Measurements from ENCODE around the gene ZHX3. TPM values are rescaled to one million over a fixed set of nuclear protein-coding genes. Genes with fewer than 3 reads are reported as not detected.
"Not testable (repeated sequence)": the region's sequence is repeated elsewhere in the genome, so short reads cannot be mapped to it uniquely, and the experiment has no call there.

Gene ZHX3
- total RNA-seq, 1 donor from 2014 or later = 39.7 TPM

GRCh38 chr20:41336711-41337492 lies 19.4 kb upstream of the ZHX3 start:
- ATAC-seq (no peak), DNase-seq (ENCODE audit: low spot score) (no peak)
- intact Hi-C loops (cut with DNase I) = loop anchor here (10.0 kb wide), 1 partner anchor 92 kb away; no protein-coding TSS in a partner anchor

DNA sequence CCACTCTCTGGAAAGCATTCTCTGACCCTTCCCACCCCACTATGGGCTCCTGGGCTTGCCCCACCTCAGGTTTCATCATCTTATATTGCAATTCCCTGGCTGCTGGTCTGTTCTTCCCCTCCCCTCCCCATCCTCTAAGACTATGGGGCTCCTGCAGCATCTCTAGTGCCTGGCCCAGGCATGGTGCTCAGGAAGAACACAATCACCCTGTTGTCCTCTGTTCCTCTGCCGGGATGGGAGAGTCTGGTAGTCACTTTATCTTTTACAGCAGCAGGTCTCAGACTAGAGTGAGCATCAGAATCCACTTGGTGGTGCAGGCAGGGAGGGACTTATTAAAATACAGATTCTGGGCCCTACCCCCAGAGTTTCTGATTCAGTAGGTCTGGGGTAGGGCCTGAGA lies 18.1 kb upstream of the ZHX3 start:
- intact Hi-C loops (cut with DNase I) = loop anchor here (2.0 to 10.0 kb wide), 2 partner anchors 91 to 161 kb away; no protein-coding TSS in a partner anchor
- no peak for ATAC-seq
- no peak for DNase-seq (ENCODE audit: low spot score)

DNA sequence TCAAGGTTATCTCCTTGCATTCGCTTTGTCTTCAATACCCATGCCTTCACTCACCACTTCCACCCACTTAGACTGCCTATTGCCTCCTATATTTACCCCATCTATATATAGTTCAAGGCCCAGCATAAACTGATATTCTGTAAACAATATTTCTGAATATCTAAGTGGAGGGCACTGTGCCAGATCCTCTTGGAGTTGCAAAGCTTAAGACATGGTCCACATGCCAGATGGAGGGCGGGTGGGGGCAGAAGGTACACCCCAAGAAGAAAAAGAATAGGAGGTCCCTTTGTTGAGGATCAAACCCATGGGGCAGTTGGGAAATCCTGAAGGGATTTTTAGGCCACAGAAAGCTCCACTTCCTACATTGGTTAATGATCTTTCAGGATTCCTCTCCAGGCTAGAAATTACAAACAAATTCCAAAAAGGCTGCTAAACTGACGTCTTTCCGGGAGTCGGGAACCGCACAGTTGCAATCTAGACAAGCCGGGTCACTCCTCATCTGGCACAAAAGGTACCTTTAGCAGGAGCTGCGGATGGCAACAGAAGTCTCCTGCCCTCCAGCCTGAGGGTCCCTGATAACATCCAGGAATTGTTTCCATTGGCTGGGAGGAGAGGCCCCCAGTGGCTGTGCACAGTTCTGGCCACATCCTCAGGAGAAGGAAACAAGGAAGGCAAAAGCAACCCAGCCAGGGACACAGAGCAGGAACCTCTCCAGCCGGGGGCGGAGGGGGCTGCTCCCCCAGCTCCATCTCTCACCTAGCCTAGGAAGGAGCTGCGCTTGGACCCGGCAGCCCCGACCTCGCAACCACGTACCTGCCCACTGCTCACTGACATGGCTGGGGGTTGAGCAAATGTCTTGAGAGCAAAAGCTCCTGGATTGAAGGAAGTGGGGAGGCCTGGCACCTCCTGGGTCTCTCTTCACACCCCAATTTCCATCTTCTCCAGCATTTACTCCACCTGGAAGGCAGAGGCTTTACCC lies 17.2 kb upstream of the ZHX3 start:
- ATAC-seq (peak; percentile 41), DNase-seq (ENCODE audit: low spot score) (no peak)
- intact Hi-C loops (cut with DNase I) = loop anchor here (2.0 to 10.0 kb wide), 2 partner anchors 90 to 160 kb away; no protein-coding TSS in a partner anchor

DNA sequence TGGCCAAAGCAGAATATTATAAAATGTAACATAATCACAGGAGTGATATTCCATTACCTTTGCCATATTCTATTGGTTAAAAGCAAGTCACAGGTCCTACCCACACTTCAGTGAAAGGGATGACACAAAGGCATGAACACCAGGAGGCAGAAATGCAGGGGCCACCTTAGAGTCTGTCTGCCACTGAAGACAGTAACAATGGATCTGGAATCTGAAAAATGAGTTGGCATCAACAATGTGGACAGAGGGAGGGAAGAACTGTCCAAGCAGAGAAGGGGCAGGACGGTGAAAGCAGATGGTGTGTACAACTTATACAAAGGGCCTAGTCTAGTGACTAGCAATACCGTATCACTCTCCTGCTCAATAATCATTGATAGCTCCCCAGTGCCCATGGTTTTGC lies 16.5 kb upstream of the ZHX3 start:
- intact Hi-C loops (cut with DNase I) = loop anchor here (2.0 to 10.0 kb wide), 2 partner anchors 89 to 159 kb away; no protein-coding TSS in a partner anchor
- ATAC-seq (no peak), DNase-seq (ENCODE audit: low spot score) (no peak)

- ATAC-seq (no peak), DNase-seq (ENCODE audit: low spot score) (no peak)
- intact Hi-C loops (cut with DNase I) = loop anchor here (10.0 kb wide), 1 partner anchor 87 kb away; no protein-coding TSS in a partner anchor
Measured at GRCh38 chr20:41331731-41332130, 14.2 kb upstream of the ZHX3 start.

DNA sequence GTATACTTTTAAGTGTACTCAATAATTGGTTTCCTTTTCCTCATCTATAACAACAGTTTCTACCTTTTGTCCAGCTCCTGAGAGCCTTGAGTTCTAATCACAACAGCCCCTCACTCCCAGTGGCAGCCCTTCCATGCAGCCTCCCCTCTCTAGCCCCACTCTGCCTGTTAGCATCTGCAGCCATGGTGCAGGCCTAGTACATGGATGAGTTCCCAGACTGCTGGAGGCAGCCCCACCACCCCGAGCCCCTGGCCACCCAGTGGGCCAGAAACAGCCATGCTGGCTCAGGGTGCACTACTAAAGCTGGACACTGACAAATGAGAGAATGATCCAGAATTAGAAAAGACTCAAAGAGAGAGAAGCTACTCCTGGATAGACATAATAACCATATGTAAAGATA lies 13.4 kb upstream of the ZHX3 start:
- intact Hi-C loops (cut with DNase I) = loop anchor here (10.0 kb wide), 1 partner anchor 86 kb away; no protein-coding TSS in a partner anchor
- ATAC-seq = no peak
- no peak for DNase-seq (ENCODE audit: low spot score)

DNA sequence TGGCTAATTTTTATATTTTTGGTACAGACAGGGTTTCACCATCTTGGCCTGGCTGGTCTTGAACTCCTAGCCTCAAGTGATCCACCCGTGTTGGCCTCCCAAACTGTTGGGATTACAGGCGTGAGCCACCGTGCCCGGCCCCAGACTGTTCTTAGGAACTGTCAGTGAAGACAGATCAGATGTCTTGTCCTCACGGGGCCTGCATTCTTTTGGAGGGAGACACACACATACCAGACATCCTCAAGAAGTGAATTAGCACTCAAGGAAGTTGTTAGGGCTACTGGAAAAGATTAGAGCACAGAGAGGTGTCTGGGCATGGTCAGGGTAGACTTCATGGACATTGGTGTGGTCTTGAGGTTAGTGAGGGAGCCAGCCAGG lies 12.8 kb upstream of the ZHX3 start:
- ATAC-seq (no peak), DNase-seq (ENCODE audit: low spot score) (no peak)
- intact Hi-C loops (cut with DNase I) = loop anchor here (10.0 kb wide), 1 partner anchor 86 kb away; no protein-coding TSS in a partner anchor

GRCh38 chr20:41329435-41330342 lies 12.2 kb upstream of the ZHX3 start:
- DNase-seq (ENCODE audit: low spot score) = peak; percentile 80
- ATAC-seq = peak; percentile 97
- intact Hi-C loops (cut with DNase I) = loop anchor here (10.0 kb wide), 1 partner anchor 85 kb away; no protein-coding TSS in a partner anchor

GRCh38 chr20:41327178-41327577 lies 9.6 kb upstream of the ZHX3 start:
- intact Hi-C loops (cut with DNase I) = no loop called here
- ATAC-seq = no peak
- DNase-seq (ENCODE audit: low spot score) = no peak

DNA sequence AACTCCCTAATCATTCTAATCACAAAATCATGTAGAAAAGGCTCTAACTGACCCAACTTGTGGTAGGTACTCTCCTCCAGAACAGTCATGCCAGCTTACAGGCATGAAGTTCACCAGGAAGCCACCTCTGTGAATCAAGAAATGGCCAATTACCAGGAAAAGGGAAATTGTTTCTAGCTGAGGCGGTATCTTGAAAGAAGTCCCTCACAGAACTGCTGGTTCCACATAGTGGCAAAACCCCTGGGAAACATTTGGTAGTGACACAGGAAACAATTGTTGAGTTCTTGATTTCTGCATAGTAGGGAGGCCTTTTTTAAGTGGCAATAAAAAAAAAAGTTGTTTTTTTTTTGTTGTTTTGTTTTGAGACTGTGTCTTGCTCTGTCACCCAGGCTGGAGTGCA lies 3.4 kb upstream of the ZHX3 start:
- intact Hi-C loops (cut with DNase I) = no loop called here

DNA sequence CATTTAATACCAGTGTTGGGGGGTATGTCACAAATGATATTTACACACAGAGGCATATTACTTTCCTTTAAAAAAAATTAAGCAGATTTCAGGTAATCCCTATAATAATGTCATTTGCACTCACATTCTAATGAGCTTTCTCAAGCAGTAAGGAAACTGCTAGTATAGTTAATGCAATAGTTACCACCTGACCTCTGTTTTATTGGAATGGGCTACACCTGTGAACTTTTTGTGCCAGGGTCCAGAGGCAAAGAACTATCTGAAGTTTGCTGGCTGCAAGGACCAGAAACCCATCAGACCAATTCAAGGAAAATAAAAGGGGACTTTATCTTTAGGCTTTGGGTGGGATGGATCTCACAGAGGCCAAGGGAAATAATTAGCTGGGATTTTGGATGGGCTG lies 2.9 kb upstream of the ZHX3 start:
- no peak for ATAC-seq
- intact Hi-C loops (cut with DNase I) = no loop called here

More for the DNA sequence above, 3.4 kb upstream of the ZHX3 start:
- no peak for DNase-seq (ENCODE audit: low spot score)
- ATAC-seq = no peak

DNA sequence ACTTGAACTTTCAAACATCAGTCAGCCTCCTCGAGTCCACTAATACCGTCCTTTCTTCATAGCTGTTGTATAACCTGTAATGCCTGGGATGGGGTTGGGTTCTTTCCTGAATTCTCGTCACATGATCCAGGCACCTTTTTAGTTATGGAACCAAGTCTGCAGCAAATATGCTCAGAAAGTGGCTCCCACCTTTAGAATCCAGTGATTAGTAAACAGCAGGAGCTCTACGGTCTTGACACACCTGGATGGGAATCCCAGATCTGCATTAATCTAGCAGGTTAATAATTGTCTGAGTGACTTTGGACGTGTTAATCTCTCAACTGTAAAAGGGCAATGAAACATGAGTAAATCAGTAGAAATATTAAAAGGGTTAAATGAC lies 729 bp upstream of the ZHX3 start:
- DNase-seq (ENCODE audit: low spot score) (no peak), ATAC-seq (no peak)
- intact Hi-C loops (cut with DNase I) = no loop called here

More for the DNA sequence above, 2.9 kb upstream of the ZHX3 start:
- DNase-seq (ENCODE audit: low spot score) = no peak

DNA sequence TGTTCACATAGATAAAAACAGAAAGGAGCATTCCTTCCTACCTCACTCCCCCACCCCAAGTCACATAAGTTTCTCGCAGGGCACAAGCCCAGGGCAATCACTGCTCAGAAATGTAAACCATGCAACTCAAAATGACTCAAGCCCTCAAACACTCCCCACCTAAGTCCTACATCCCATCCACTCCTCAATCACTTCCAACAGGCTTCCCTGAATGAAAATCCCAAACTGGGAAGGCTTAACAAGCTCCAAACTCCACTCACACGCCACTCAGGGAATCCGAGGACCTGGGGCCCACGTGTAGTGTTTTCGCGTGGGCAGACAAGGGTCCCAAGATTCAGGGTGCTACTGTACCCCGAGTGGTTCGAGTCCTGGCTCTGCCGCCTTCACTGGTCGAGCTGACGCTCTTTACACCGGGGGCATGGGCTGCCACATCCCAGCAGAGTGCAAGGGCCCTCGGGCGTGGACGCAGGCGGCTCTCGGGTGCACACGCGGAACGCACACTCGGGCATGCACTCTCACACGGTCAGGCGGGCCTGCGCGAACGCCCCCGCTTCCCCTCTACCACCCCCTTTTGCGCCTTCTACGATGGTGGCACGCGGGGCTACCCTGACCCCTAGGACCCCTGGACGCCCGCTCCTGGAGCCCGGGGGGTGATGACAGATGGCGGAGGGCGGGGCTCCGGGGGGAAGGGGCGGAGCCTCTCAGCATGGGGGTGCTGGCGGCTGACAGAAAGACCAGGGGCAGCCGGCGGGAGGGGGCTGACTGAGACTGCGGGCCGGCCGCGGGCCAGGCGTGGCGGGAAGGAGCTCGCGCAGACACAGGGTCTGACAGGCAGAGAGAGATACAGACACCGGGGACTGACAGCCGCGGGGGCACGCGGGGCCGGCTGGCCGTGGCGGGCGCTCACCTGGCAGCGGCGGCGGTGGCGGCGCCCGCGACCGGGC lies 657 bp downstream of the ZHX3 start:
- peak; percentile 64 for ATAC-seq
- intact Hi-C loops (cut with DNase I) = no loop called here
- peak; percentile 90 for DNase-seq (ENCODE audit: low spot score)

DNA sequence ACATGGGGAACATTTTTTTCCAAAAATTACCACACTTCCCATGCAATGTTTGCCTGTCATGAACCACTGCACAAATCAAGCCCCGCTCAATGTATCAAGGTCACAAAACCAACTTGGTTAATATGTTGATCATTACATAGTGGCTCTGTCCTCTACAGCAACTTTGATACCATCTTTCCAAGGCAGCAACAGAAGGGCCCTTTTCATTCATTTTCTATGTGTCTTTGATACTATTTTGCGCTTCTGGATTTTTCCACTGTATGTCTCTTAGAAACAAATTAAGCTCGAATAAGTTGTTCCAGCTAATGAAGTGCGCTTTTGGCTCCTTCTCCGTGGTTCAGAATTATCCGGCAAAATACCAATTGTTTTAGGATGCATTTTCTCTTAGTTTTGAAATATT lies 1.5 kb downstream of the ZHX3 start:
- intact Hi-C loops (cut with DNase I) = no loop called here
- ATAC-seq = no peak

GRCh38 chr20:41314386-41314785 lies 3.1 kb downstream of the ZHX3 start:
- DNase-seq (ENCODE audit: low spot score) (no peak), ATAC-seq (no peak)
- intact Hi-C loops (cut with DNase I) = no loop called here

More for the DNA sequence above, 1.5 kb downstream of the ZHX3 start:
- no peak for DNase-seq (ENCODE audit: low spot score)

DNA sequence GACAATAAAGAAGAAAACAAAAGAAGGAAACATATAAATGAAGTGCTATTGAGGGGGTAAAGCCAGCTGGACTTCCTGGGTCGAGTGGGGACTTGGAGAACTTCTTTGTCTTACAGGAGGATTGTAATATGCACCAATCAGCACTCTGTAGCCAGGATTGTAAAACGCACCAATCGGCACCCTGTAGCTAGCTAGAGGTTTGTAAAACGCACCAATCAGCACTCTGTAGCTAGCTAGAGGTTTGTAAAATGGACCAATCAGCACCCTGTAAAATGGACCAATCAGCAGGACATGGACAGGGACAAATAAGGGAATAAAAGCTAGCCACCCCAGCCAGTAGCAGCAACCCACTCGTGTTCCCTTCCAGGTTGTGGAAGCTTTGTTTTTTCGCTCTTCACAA lies 5.5 kb downstream of the ZHX3 start:
- ATAC-seq; DNase-seq (ENCODE audit: low spot score): not testable (repeated sequence)

GRCh38 chr20:41309817-41310216 lies 7.7 kb downstream of the ZHX3 start:
- intact Hi-C loops (cut with DNase I) = no loop called here
- ATAC-seq (no peak), DNase-seq (ENCODE audit: low spot score) (no peak)

More for the DNA sequence above, 5.5 kb downstream of the ZHX3 start:
- intact Hi-C loops (cut with DNase I) = not testable (repeated sequence)
